Mucosa of descending colon (tissue), 3 donors: ENCODE measurements around the gene ZBTB7C. TPM values are rescaled to one million over a fixed set of nuclear protein-coding genes. Genes with fewer than 3 reads are reported as not detected.

Experiments
- ATAC-seq: fragments of 200-7000 bp; cut with Tn5 transposase; one replicate; pipeline ENCODE4 v1.9.1; 2020; ENCODE audit warnings: mild to moderate bottlenecking, moderate library complexity
- DNase-seq, 3 donors: peaks; one replicate each; pipeline ENCODE4 v3.0.0-alpha.2; 2020
- H3K36me3 ChIP-seq: fragments of 200-600 bp; one replicate; pipeline ENCODE4 v1.8.0; 2021; ENCODE audit warnings: low read depth, mild to moderate bottlenecking
- H3K4me1 ChIP-seq: fragments of 200-600 bp; one replicate; pipeline ENCODE4 v1.8.0; 2021; ENCODE audit warnings: low read depth, mild to moderate bottlenecking
- H3K4me3 ChIP-seq: fragments of 200-600 bp; one replicate; pipeline ENCODE4 v1.8.0; 2021; ENCODE audit warnings: mild to moderate bottlenecking
- H3K9me3 ChIP-seq: fragments of 200-600 bp; one replicate; pipeline ENCODE4 v1.8.0; 2021; ENCODE audit warnings: mild to moderate bottlenecking
- intact Hi-C, 2 donors: fragments of 100-400 bp; cut with DNase I in 1 of 2; cut with micrococcal nuclease in 1 of 2; formaldehyde crosslinking; loops; one replicate each; pipeline versions ENCODE4 v1.11.0 to v1.11.1; 2022; cut with DNase I, micrococcal nuclease
- total RNA-seq, 3 donors: library from RNA; stranded (reverse); fragmentation: NEBNext Ultra II Directional in 2 of 3; extraction: Animal tissue kit (Norgen Biotek cat#: 25700) in 2 of 3; gene quantifications; one replicate each; pipeline versions ENCODE4 v1.2.1 to v1.2.4, GENCODE V29; 2021 to 2023
- TF ChIP-seq, protein P1 (sequence below): fragments of 200-600 bp; IDR thresholded peaks from one replicate; pipeline ENCODE4 v1.8.0; 2022; ENCODE audit warnings: antibody characterized with exemption, mild to moderate bottlenecking
- donor health status: DM: no; HTN: no; CAD: no; lungs with moderate emphysema.
- donor health status: DM: no; HTN: no; CAD: no.
- donor health status: DM: no; HTN: yes; CAD: no.

Gene ZBTB7C
- total RNA-seq, 3 donors from 2014 or later = 20.8 to 56.6 (median 38.2) TPM

DNA sequence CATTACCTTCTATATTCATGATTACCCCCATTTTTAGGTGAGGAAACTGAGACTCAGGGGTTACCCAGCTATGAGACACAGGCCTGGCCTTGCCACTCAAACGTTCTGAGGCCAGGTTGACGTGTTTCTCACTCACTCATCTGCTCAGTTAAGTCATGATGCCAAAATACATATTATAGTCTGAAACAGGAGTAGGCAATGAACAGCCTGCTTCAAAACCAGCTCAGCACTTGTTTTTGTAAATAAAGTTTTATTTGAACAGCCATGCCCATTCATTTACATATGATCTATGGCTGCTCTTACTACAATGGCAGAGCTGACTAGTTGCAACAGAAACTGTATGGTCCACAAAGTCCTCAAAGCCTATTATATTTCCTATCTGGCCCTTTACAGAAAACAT lies 404.6 kb downstream of the ZBTB7C start:
- Histone ChIP-seq H3K9me3 (no peaks in the 10 kb centered on the region), H3K4me1 (peaks cover 9% of the 10 kb centered on the region), H3K36me3 (no peaks in the 10 kb centered on the region), H3K4me3 (no peak overlapping the region)
- no peak for DNase-seq
- intact Hi-C loops = no loop called here
- ATAC-seq = no peak
- TF ChIP-seq, protein P1, sequence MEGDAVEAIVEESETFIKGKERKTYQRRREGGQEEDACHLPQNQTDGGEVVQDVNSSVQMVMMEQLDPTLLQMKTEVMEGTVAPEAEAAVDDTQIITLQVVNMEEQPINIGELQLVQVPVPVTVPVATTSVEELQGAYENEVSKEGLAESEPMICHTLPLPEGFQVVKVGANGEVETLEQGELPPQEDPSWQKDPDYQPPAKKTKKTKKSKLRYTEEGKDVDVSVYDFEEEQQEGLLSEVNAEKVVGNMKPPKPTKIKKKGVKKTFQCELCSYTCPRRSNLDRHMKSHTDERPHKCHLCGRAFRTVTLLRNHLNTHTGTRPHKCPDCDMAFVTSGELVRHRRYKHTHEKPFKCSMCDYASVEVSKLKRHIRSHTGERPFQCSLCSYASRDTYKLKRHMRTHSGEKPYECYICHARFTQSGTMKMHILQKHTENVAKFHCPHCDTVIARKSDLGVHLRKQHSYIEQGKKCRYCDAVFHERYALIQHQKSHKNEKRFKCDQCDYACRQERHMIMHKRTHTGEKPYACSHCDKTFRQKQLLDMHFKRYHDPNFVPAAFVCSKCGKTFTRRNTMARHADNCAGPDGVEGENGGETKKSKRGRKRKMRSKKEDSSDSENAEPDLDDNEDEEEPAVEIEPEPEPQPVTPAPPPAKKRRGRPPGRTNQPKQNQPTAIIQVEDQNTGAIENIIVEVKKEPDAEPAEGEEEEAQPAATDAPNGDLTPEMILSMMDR = no peak

DNA sequence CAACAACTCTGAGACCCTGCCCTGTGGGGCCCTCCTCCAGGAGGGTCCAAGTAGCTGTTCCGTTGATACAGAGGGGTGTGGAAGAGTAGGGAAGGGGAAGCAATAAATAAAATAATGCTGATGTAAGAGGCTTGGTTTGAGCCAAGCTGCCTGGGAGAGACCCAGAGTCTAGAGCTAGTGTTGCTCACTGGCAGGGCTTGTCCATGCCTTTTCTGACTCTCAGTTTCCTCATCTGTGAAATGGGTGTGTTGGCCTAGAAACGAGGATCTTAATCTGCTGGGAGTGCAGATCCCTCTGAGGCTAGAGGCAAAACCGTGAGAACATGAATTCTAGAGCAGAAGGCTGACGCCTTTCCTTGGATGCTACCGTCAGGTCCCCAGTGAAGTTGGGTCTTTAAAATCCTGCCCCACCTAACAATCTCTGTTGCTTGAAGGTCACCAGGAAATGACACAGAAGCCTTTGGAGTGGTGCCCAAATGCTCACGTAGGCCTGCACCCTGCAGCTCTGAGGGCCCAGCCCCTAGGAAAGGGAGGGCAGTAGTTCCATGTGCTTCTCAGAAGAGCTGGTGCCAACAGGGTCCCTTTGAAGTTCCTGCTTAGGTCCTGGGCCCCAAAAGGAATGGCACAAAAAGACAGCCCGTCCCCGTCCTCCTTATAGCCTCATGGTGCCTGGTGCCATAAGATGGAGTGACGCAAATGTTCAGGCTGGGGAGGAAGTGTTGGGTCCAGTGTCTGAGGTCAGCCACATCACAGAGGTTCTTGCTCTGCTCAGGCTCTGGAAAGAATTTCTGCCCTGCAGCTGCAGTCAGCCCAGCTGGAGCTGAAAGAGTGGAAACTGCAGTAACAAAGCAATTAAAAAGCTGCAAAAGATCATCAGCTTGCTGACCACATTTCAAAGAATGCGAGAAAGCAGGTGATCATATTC lies 405.5 kb downstream of the ZBTB7C start:
- DNase-seq (peak in 2 of 3 donors; percentile 64 to 76), ATAC-seq (peak; percentile 65)
- TF ChIP-seq, protein P1 = no peak
- Histone ChIP-seq H3K4me3 (no peak overlapping the region), H3K36me3 (no peaks in the 10 kb centered on the region), H3K4me1 (peaks cover 9% of the 10 kb centered on the region), H3K9me3 (no peaks in the 10 kb centered on the region)
- intact Hi-C loops = no loop called here

DNA sequence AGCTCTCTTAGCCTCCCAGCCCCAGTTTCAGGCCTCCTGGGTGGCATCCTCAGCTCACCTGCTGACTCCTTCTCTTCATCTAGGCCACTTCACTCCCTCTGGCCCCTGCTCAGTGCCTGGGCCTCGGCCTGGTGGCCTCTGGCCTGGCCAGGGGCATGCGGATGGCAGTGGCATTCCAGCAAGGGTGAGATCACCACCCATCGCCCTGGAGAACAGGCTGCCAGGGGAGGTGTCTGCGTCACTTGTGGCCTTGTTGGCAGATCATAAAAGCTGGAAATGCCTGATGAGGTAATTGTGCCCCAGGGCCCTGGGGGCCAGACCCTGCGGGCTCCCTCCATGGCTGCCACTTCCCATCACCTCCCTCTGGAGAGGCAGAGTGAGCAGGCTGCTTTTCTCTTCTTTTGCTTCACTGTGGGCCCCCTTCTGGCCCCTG lies 406.2 kb downstream of the ZBTB7C start:
- intact Hi-C loops = no loop called here
- Histone ChIP-seq H3K36me3 (no peaks in the 10 kb centered on the region), H3K4me3 (no peak overlapping the region), H3K9me3 (no peaks in the 10 kb centered on the region), H3K4me1 (peaks cover 9% of the 10 kb centered on the region)
- DNase-seq (peak in 2 of 3 donors; percentile 59 to 78), ATAC-seq (peak; percentile 85)
- TF ChIP-seq, protein P1 = no peak

DNA sequence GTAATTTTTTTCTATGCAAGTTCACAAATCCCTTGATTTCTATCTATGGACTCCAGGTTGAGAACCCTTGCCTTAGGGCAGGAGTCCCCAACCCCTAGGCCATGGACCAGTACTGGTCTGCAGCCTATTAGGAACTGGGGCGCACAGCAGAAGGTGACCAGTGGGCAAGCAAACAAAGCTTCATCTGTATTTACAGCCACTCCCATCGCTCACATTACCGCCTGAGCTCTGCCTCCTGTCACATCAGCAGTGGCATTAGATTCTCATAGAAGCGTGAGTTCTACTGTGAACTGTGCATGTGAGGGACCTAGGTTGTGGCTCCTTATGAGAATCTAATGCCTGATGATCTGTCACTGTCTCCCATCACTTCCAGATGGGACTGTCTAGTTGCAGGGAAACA lies 408.5 kb downstream of the ZBTB7C start:
- DNase-seq = peak in 2 of 3 donors; percentile 41 to 55
- Histone ChIP-seq H3K9me3 (peaks cover 5% of the 10 kb centered on the region), H3K4me3 (no peak overlapping the region), H3K36me3 (no peaks in the 10 kb centered on the region), H3K4me1 (peaks cover 9% of the 10 kb centered on the region)
- no peak for ATAC-seq
- intact Hi-C loops = no loop called here
- TF ChIP-seq, protein P1 = no peak

DNA sequence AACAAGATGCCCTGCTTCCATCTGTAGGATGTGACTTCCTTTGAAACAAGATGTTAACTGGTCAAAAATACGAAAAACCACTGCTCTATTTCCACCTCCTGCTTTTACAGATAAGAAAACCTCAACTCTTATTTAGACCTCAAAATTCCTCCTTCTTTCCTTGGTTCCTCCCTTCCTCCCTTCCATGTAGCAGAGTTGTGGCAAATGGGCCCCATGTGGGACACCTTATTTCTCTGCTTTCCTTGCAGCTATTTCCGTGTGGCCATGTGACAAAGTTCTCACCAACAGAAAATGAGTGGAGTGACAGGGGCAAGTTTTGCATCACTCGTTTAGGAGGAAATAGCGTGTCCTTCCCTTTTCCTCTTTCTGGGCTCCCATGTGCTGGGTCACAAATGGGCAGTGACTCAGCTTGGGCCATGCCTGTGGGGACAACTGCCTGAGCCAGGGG lies 409.4 kb downstream of the ZBTB7C start:
- H3K4me1 ChIP-seq = peaks cover 9% of the 10 kb centered on the region
- ATAC-seq (no peak), DNase-seq (no peak)
- no peaks in the 10 kb centered on the region for H3K36me3 ChIP-seq
- no peak overlapping the region for H3K4me3 ChIP-seq
- TF ChIP-seq, protein P1 = no peak
- intact Hi-C loops = no loop called here
- H3K9me3 ChIP-seq = peaks cover 5% of the 10 kb centered on the region
